GM18868 (cell line): ENCODE measurements around the gene CPA2.

Experiments
- ATAC-seq: cut with Tn5 transposase; IDR thresholded peaks from one replicate; pipeline ENCODE4 v1.9.1; 2021; ENCODE audit warnings: mild to moderate bottlenecking, moderate library complexity; ENCODE audit not compliant: unreplicated experiment

CPA2 gene

GRCh38 chr7:130278860-130279259 is 12.2 kb downstream of the CPA2 start:
- ATAC-seq, result no peak

- ATAC-seq, result no peak
Observed at GRCh38 chr7:130279286-130279685, 12.6 kb downstream of the CPA2 start.

GRCh38 chr7:130279906-130280305 is 13.2 kb downstream of the CPA2 start:
- no peak for ATAC-seq

GRCh38 chr7:130281260-130281659 is 14.6 kb downstream of the CPA2 start:
- ATAC-seq, result no peak

- no peak for ATAC-seq
Observed at GRCh38 chr7:130286881-130287280, 20.2 kb downstream of the CPA2 start.

GRCh38 chr7:130288168-130288567 is 21.5 kb downstream of the CPA2 start:
- ATAC-seq, result no peak

- no peak for ATAC-seq
Observed at GRCh38 chr7:130288829-130289228, 22.2 kb downstream of the CPA2 start.

GRCh38 chr7:130289478-130289877 is 22.8 kb downstream of the CPA2 start:
- ATAC-seq, result no peak

- no peak for ATAC-seq
Observed at GRCh38 chr7:130290745-130291144, 24.1 kb downstream of the CPA2 start.

- ATAC-seq, result no peak
Observed at GRCh38 chr7:130292682-130293257, 26.1 kb downstream of the CPA2 start, which contains the start of gene CPA4. Gene CPA4 (plus strand): TSS chr7:130293161. CDS start chr7:130293181, 20 bp downstream.

- ATAC-seq, result no peak
Observed at GRCh38 chr7:130293521-130293920, 26.9 kb downstream of the CPA2 start.

- no peak for ATAC-seq
Observed at GRCh38 chr7:130294314-130294713, 27.7 kb downstream of the CPA2 start.

GRCh38 chr7:130296221-130296951 is 29.7 kb downstream of the CPA2 start:
- ATAC-seq, result no peak

- ATAC-seq, result no peak
Observed at GRCh38 chr7:130297628-130298543, 31.2 kb downstream of the CPA2 start.

- ATAC-seq, result no peak
Observed at GRCh38 chr7:130298544-130299326, 32.1 kb downstream of the CPA2 start.

GRCh38 chr7:130299866-130300265 is 33.2 kb downstream of the CPA2 start:
- ATAC-seq, result no peak

- no peak for ATAC-seq
Observed at GRCh38 chr7:130301501-130302020, 34.9 kb downstream of the CPA2 start.

- no peak for ATAC-seq
Observed at GRCh38 chr7:130302649-130303048, 36.0 kb downstream of the CPA2 start.

- no peak for ATAC-seq
Observed at GRCh38 chr7:130303127-130303526, 36.5 kb downstream of the CPA2 start.

GRCh38 chr7:130303551-130303950 is 36.9 kb downstream of the CPA2 start:
- no peak for ATAC-seq

GRCh38 chr7:130303982-130304381 is 37.3 kb downstream of the CPA2 start:
- no peak for ATAC-seq
